Measurements from ENCODE around the gene UBE3D. TPM values are rescaled to one million over a fixed set of nuclear protein-coding genes. Genes with fewer than 3 reads are reported as not detected.
A peak's percentile ranks its signal among the peaks of the same experiment; 100 is the strongest.

Gene UBE3D, protein sequence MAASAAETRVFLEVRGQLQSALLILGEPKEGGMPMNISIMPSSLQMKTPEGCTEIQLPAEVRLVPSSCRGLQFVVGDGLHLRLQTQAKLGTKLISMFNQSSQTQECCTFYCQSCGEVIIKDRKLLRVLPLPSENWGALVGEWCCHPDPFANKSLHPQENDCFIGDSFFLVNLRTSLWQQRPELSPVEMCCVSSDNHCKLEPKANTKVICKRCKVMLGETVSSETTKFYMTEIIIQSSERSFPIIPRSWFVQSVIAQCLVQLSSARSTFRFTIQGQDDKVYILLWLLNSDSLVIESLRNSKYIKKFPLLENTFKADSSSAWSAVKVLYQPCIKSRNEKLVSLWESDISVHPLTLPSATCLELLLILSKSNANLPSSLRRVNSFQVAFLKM
- 1.8 and 2.6 TPM in 2 replicates for total RNA-seq

DNA sequence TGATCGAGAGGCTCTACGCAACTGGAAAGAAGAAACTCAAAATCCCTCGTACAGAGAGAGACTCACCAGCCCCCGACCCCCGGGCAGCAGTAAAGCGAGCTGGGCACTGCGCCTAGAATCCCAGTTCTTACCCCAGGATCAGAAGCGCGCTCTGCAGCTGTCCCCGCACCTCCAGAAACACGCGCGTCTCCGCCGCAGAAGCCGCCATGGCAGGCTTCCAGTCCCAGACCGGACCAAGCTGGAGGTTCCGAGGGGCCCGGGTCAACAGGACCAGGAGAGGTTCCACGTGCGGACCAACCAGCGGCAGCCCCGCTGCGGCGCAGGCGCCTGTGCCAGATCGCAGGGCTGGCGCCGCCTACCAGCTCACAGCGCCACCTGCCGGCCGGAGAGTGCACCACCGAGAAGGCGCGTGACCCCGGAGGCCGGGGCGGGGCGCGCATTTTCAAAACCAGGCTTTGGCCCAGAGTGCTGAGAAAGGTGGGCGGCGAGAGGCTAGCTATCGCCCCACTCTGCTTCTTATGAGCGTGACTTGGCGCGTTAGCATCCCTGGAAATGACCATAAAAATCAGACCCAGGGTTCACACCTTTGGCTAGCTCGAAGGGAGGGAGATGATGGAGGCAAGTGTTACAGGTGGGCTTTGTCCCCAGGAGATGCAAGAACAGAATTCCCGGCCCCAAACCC lies at the start of gene UBE3D:
TSS of gene UBE3D (minus strand) at position 331 of the 682 bp plus-strand sequence. CDS start at position 208, 123 bp downstream.
- DNase-seq (ENCODE audit: low read depth in 2 of 2): peak; percentile 88 to 89

DNA sequence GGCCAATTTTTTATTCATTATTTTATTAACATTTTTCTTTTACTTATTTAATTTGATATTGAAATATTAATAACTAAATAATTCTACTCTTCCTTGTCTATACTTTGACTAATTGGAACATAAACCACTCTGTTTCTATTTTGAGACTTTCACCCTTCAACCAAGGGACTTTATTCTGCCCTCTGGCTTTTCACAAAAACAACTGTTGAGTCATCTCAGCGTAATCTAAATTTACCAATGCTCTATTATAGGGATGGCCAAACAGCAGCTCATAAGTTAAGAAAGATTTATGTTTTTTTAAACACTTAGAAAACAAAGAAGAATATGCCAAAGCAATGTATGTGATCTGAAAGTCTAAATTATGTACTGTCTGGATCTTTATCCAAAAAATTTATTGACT lies 48.5 kb upstream of the UBE3D start:
- DNase-seq (ENCODE audit: low read depth in 2 of 2): no peak

DNA sequence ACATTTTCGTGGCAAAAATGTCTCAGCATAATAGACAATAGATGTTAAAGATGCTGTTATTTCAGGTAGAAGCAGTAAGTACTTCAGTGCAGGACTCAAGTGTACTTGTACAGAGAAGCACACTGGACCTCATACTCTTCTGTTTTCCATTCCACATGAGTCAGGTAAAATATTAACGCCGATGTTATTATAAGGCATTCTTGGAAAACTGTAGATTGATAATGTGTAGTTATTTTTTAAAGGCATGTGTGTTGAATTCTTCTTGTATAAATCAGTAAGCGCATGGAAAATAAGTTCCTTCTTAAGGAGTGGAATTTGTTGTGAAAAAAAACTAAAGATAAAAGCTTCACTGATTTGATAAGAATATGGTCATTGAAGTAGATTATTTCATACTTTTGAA lies 47.6 kb upstream of the UBE3D start:
- no peak for DNase-seq (ENCODE audit: low read depth in 2 of 2)

DNA sequence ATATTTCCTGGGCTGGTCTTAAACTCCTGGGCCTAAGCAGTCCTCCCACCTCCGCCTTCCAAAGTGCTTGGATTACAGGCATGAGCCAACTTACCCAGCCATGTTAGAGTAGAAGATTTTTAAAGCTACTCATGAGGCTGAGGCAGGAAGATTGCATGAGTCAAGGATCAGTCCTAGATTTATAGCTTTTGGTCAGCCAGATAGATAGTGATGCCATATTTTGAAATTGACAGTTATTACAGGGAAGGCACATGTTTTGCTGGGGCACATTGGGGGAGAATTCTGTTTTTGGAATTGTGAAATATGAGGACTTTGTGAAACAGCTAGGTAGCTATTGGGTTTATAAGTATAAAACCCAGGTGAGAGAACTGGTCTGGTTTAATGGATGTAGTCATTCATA lies 42.7 kb upstream of the UBE3D start:
- DNase-seq (ENCODE audit: low read depth in 2 of 2): no peak

DNA sequence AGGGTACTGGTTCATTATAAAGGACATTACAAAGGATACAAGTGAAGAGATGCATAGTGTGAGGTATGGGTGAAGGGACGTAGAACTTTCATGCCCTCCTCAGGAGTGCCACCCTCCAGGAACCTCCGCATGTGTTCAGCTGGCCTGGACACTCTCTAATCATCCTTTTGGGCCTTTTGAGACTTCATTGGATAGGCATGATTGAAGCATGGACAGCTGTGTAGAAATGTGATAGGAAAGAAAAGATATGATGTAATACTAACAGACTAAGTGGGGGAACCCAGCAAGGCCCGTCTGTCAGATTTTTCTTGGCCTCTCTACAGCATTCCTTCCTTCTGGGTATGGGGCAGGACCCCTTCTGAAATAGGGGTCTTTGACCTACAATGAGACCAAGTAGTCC lies 32.9 kb upstream of the UBE3D start:
- no peak for DNase-seq (ENCODE audit: low read depth in 2 of 2)

DNA sequence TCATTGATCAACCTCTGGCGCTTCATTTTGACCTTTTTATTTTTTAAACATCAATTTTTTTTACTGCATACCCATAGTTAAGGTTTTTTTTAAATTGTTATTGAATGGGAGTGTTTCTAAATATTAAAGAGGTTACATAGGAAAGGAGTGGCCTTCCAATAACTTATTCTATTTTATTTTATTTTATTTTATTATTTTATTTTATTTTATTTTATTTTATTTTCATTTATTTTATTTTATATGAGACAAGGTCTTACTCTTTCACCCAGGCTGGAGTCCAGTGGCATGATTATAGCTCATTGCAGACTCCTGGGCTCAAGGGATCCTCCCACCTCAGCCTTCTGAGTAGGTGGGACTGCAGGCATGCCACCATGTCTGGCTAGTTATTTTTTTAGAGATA lies 32.0 kb upstream of the UBE3D start:
- DNase-seq (ENCODE audit: low read depth in 2 of 2): no peak

DNA sequence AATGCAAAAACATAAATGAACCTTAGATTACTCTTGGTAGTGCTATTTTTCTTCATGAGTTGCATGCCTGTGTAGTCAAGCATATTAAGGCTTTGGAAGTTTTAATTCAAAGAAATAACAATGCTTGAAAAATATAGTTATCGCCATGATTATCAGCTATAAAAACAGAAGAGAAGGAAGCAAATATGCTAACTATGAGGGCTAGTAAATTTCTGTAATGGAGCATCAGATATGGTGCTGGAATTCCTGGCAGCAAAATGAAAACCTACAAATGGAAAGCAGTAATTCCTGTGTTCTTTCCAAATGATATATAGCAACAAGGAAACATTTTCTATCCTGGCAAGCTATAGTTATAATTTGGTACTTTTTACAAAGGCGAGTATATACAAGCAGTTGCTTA lies 31.6 kb upstream of the UBE3D start:
- peak in 1 of 2 donors; percentile 53 for DNase-seq (ENCODE audit: low read depth in 2 of 2)

DNA sequence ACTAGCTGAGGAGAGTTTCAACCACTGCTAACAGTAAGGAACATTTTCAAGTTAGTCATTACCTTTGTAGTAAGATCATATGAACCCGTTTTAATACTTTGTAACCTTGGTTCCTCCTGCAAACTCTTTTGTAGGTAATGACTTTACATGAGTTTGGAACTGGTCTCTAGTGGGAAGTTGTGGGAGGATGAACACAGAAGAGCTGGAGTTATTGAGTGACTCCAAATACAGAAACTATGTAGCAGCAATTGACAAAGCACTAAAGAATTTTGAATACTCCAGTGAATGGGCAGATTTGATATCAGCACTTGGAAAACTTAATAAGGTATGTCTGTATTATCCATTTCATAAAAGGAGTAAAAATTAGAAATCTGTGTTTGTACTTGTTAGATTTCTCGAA lies 31.1 kb upstream of the UBE3D start:
- no peak for DNase-seq (ENCODE audit: low read depth in 2 of 2)

DNA sequence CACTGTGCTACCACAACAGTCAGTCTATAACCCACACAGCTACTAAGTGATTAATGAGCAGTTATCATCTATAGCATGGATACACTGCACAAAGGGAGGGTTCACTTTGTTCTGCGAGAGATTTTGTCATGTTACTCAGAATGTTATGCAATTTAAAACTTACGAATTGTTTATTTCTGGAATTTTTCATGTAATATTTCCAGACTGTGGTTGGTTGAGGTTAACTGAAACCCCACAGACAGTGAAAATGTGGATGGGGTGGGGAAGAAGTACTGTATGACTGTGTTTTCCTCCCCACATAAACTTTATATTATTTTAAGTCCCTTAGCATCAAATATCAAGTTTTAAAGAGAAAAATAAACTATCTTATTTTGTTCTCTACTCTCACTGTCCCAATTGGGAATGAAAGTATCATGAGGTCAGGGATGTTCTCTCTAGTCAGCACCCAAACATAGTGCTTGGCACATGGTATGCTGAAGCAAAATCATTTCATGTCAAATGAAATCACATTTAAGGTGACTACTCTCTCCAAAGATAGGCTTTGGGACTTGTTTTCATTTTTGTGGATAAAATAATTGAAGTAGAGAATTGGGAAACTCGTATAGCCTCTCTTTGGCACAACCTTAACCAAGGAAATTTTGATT lies 27.2 kb upstream of the UBE3D start:
- no peak for DNase-seq (ENCODE audit: low read depth in 2 of 2)

DNA sequence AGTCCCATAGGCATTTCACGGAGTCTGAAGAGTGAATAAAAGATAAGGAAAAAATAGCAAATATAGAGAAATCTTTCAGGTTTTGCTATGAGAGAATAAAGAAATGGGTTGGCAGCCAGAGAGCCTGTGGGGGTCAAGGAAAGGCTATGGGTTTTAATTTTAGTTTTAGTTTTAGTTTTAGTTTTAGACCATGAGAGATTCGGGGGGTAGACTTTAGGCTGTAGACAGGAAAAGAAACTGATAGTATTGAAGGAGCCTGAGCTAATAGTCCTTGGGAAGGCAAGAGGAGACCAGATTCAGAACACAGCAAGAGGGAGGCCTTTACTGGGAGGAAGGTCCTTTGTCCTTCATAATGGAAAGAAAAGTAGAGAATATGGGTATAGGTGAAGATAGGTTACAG lies 21.1 kb upstream of the UBE3D start:
- no peak for DNase-seq (ENCODE audit: low read depth in 2 of 2)

DNA sequence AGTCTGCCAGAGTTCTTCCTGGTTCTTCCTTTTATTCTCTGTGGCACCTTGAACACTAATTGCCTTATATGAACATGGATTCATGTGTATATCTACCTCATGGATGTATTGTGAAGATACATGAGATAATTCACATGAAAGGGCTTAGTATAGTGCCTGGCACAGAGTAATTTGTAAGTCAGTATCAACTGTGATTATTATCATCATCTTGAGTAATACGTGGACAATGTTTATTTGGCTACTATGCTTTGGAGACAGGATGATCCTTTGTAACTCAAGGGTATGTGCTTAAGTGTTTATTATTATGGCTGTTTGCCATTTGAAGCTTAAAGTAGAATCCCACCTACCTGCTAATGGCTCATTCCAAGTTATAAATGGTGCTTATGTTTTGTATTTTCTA lies 17.8 kb upstream of the UBE3D start:
- no peak for DNase-seq (ENCODE audit: low read depth in 2 of 2)

DNA sequence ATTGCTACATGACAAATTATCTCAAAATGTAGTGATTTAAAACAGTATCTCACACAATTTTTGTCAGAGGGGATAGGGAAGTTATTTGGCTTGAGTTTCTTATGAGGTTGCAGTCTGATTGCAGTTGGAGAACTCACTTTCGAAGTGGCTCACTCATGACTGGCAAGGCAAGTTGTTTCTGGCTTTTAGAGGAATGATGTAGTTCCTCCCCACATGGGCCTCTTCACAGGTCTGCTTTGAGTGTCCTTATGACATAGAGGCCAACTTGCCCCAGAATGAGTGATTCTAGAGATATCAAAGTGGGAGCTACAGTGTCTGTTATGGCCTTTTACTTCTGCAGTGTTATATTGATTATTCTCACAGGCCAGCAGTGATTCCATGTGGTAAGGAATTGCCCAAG lies 8.0 kb upstream of the UBE3D start:
- no peak for DNase-seq (ENCODE audit: low read depth in 2 of 2)

DNA sequence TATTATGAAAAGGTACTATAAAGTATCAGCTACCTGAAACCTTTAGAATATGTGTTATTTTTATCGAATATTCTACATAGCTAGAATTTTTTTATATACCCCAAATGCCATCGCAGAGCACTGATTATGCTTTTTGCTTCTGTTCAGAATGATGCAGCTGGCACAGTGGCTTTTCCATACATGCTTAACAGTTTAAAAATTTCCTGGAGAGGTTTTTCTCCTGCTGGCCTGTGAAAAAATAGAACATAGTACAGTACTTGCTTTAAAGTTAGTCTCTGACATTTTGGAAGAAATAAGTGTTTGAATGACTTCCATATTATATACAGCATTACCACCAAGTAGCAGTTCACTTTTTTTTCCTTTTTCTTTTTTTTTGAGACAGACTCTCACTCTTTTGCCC lies 7.1 kb upstream of the UBE3D start:
- no peak for DNase-seq (ENCODE audit: low read depth in 2 of 2)

DNA sequence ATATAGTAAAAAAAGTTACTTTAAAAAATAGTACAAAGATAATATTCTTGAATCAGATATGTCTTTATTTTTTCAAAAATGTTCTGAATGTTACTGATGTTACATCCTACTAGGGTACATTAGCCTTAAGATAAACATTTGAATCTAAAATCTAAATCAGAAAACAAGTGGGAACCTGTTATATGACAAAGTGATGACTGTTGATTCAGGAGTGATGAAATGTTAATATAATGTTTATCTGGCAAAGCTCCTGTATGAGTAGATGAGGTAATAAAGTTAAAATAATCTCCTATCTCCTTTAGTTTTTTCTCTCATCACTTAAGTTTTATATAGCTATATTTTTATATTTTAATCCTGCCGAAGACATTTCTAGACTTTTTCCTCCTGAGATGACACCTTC lies 6.1 kb upstream of the UBE3D start:
- no peak for DNase-seq (ENCODE audit: low read depth in 2 of 2)

DNA sequence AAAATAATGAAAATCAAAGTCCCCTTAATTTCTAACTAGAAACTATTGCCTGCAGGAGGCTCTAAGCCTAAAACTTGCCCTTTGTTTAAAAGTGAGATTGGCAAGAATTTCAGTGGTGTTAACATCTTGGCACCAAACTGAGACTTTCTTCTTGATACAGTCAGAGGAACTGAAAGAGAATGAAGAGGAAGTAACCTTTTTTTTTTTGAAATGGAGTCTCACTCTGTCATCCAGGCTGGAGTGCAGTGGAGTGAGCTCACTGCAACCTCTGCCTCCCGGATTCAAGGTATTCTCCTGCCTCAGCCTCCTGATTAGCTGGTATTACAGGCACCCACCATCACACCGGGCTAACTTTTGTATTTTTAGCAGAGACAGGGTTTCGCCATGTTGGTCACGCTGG lies 5.4 kb upstream of the UBE3D start:
- peak in 1 of 2 donors; percentile 75 for DNase-seq (ENCODE audit: low read depth in 2 of 2)

DNA sequence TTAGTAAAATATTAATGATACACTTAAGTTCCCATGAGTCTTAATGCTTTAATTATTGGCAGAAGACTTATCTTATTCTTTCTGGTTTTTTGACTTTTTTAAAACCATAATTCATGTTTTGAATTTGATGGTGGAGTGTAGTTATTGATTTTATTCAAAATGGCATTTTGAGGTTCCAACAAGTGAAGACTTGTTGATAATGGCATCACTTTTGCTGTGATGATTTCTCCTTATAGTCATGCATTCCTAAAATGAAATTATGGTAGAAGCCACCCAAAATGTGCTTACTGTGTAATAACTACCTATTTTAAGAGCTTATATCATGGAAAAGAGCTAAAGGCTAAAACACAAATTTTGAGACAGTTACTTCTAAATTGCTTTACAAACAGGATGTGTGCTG lies 4.0 kb upstream of the UBE3D start:
- no peak for DNase-seq (ENCODE audit: low read depth in 2 of 2)

DNA sequence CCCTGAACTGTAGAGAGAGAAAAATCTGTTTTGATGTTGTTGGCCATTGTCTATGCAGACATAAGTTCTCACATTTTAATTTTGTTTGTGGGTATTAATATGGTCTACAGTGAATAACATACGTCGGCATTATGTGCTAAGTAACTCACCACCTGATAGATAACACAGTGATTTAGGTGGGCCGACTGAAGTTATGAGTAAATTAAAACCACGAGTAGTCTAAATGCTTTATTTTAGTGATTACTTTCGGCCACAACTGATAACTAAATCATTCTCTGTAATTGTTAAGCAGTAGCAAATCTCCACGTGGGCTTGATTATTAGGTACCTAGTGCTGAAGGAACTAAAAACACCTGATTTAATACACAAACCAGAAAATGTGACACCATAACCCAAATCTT lies 3.0 kb upstream of the UBE3D start:
- DNase-seq (ENCODE audit: low read depth in 2 of 2): no peak

DNA sequence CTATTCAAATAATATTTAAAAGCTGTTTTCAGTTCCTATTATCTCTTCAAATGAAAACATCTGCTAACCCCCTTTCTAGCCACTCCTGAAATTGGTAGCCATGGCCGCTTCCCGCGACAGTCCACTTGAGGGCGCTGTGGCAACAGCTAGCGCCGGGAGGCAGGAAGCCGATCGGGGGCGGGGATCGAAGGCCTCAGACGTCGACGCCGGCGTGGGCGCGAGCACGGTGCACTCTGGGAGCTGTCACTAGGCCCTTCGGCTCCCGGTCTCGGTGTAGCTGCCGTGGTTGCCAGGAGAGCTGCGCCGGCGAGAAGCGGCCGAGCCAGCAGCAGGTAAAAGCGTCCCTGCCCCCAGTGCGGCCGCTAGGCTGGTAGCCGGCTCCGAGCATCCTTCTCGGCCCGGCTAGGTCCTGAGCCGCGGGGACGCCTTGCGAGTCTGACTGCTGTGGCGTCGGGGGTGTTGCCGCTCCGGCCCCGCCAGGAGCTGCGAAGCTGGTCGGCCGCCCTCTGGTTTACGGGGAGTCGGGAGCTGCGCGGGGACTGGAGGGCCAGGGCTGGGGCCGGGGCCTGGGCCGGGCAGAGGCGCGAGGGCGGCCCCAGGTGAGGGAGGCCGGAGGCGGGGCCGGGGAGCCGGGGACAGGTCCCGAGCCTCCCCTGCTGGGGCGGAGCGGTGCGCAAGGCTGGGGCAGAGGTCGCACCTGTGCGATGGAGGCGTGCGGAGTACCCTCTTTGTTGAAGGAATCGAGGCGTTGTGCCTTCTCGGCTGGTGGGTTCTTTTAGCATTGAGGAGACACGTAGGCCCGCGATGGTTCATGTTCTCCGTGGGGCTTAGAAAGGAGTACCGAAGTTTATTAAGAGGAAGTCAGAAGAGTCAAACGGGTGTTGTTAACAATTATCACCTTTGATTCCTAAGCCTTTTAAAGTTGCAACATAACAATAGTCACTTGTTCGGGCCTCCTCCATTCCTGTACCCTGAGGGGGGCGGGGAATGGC lies 2.1 kb upstream of the UBE3D start, which contains the start of gene DOP1A:
TSS of gene DOP1A (plus strand) at position 224 of the 992 bp plus-strand sequence. CDS start 29,307 bp downstream, outside the sequence.
- peak; percentile 95 to 97 for DNase-seq (ENCODE audit: low read depth in 2 of 2)

DNA sequence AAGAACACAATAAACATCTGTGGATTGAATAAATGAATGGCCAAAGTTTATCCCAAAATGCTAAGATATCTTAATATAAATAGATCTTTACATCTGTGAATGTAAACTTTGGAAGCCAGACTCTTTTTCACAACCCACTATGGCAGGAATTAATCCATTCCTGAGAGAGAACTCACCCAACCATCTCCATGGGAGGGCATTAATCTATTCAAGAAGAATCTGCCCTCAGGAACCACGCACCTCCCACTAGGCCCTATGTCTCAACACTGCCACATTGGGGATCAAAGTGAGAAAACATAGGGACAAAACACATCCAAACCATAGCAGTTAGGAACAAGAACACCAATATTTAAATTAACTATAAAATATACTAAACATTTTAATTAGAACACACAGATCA lies 3.4 kb downstream of the UBE3D start:
- DNase-seq (ENCODE audit: low read depth in 2 of 2): no peak

DNA sequence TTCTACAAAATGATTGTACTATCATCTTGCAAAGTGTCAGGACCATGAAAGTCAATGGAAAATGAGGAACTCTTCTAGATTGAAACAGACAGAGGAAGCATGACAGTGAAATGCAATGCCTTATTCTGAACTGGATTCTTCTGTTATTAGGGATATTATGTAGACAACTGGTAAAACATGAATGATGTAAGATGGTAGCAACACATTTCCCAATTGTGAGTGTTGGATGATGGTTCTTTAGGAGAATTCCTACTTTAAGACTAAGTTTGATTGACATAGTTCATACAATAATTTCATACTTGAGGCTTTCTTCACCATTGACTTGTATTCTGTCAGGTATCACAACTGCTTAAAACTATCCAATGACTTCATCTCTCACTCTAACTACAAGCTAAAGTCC lies 4.5 kb downstream of the UBE3D start:
- DNase-seq (ENCODE audit: low read depth in 2 of 2): no peak

DNA sequence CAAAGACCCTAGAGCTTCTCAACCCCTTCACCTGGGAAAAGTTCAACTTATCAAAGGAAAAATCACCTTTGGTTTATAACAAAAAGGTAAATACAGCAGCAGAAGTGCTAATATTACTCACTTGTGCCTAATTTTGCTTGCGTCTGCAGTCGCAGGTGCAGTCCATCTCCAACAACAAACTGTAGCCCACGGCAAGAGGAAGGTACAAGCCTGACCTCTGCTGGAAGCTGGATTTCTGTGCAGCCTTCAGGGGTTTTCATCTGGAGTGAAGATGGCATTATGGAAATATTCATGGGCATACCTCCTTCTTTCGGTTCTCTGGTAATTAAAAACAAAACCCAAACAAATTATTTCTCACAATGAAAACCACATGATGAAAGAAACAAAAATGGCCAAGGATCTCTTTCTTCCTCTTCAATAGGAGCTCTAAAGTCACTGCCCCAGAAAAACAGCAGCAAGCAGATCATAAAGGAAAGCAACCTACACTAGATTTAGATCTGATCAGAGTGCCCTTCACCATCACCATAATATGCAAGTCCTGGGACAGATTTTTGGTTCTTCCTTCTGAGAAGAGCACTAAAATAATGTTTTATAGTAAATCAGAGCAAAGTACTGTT lies 7.8 kb downstream of the UBE3D start:
- peak; percentile 62 to 78 for DNase-seq (ENCODE audit: low read depth in 2 of 2)
